Gastroesophageal sphincter (tissue), 3 donors: ENCODE data around the gene FBXO46.
"Not testable (repeated sequence)": the region's sequence is repeated elsewhere in the genome, so short reads cannot be mapped to it uniquely, and the experiment has no call there.

Source experiments
- EP300 ChIP-seq: sonication (generic); formaldehyde crosslinking; IDR thresholded peaks from one replicate; pipeline ENCODE4 v1.6.1; 2017; ENCODE audit warnings: antibody characterized with exemption, mild to moderate bottlenecking
- TF ChIP-seq, protein P1 (sequence below), 4 experiments: fragments of 200-600 bp in 2 of 4; fragments of 450-650 bp in 2 of 4; sonication (generic) in 1 of 4; IDR thresholded peaks; one replicate each; pipeline ENCODE4 v1.5.1; 2017 to 2019; ENCODE audit warnings: antibody characterized with exemption in 4 of 4, mild to moderate bottlenecking in 2 of 4, moderate library complexity in 2 of 4

DNA sequence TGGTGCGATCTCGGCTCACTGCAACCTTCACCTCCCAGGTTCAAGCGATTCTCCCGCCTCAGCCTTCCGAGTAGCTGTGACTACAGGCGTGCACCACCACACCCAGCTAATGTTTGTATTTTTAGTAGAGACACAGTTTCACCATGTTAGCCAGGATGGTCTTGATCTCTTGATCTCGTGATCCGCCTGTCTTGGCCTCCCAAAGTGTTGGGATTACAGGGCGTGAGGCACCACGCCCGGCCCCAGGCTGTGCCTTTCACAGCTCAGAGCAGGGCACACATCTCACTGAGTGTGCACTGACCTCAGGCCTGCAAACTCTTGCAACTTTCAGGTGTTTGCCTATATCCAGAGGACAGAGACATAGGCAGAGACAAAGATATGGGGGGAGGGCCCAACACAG is 45.7 kb downstream of the FBXO46 start:
- TF ChIP-seq, protein P1, sequence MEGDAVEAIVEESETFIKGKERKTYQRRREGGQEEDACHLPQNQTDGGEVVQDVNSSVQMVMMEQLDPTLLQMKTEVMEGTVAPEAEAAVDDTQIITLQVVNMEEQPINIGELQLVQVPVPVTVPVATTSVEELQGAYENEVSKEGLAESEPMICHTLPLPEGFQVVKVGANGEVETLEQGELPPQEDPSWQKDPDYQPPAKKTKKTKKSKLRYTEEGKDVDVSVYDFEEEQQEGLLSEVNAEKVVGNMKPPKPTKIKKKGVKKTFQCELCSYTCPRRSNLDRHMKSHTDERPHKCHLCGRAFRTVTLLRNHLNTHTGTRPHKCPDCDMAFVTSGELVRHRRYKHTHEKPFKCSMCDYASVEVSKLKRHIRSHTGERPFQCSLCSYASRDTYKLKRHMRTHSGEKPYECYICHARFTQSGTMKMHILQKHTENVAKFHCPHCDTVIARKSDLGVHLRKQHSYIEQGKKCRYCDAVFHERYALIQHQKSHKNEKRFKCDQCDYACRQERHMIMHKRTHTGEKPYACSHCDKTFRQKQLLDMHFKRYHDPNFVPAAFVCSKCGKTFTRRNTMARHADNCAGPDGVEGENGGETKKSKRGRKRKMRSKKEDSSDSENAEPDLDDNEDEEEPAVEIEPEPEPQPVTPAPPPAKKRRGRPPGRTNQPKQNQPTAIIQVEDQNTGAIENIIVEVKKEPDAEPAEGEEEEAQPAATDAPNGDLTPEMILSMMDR (IDR thresholded peaks at IDR 0.05): not testable (repeated sequence)
- not testable (repeated sequence) for TF ChIP-seq EP300
